Lower leg skin (tissue), 3 donors: ENCODE data around the gene SMNDC1.

Source experiments
- POLR2A ChIP-seq, 2 donors: fragments of 450-650 bp; IDR thresholded peaks; one replicate each; pipeline ENCODE4 v1.6.1; 2016 to 2017; ENCODE audit warnings: antibody characterized with exemption in 2 of 2, mild to moderate bottlenecking in 1 of 2, moderate library complexity in 1 of 2
- TF ChIP-seq, protein P1 (sequence below), 3 donors: fragments of 450-650 bp; IDR thresholded peaks; one replicate each; pipeline ENCODE4 v1.5.1; 2016; ENCODE audit warnings: antibody characterized with exemption in 3 of 3, mild to moderate bottlenecking in 3 of 3, moderate library complexity in 2 of 3

DNA sequence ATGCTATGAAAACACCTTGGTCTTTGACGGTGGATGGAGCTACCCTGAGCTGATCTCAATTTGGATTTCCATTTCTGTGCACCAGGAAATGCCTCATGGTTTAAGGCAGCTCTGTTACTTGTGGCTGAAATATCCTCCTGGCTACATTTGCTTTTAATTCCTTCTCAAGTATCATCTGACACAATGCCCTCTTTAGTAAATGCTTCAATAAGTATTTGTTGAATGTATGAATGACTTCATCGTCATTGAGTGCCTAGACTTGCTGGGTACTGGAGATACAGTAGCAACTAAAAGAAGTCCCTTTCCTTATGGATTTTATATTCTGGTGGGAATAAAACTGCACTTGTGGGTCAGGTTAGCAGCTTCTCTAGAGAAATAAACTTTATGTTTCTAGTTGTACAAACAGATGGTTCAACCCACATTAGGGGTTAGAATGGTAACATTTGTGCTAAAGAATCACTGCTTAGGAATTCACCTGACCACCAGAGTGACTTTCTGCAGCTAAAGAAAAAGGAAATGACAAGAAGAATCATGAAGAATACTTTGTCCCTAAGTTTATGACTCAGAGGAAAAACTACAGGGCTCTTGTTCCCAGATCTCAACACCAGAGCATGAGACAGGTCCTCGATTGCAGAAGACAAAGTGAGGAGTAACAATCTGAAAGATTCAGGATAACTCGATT is 21.8 kb upstream of the SMNDC1 start:
- no peak for TF ChIP-seq POLR2A (IDR thresholded peaks at IDR 0.05)
- TF ChIP-seq, protein P1, sequence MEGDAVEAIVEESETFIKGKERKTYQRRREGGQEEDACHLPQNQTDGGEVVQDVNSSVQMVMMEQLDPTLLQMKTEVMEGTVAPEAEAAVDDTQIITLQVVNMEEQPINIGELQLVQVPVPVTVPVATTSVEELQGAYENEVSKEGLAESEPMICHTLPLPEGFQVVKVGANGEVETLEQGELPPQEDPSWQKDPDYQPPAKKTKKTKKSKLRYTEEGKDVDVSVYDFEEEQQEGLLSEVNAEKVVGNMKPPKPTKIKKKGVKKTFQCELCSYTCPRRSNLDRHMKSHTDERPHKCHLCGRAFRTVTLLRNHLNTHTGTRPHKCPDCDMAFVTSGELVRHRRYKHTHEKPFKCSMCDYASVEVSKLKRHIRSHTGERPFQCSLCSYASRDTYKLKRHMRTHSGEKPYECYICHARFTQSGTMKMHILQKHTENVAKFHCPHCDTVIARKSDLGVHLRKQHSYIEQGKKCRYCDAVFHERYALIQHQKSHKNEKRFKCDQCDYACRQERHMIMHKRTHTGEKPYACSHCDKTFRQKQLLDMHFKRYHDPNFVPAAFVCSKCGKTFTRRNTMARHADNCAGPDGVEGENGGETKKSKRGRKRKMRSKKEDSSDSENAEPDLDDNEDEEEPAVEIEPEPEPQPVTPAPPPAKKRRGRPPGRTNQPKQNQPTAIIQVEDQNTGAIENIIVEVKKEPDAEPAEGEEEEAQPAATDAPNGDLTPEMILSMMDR (IDR thresholded peaks at IDR 0.05): no peak
